Right cardiac atrium (tissue), 5 donors: ENCODE data around the gene DGKI. TPM values are rescaled to one million over a fixed set of nuclear protein-coding genes. Genes with fewer than 3 reads are reported as not detected.

Source experiments
- ATAC-seq, 2 donors: fragments of 200-7000 bp; cut with Tn5 transposase; one replicate each; pipeline versions ENCODE4 v1.8.0 to v1.9.1; 2020; ENCODE audit warnings: moderate library complexity in 2 of 2, mild to moderate bottlenecking in 1 of 2
- DNase-seq, 3 donors: peaks; one replicate each; pipeline ENCODE4 v3.0.0-alpha.2; 2020
- H3K27ac ChIP-seq: one replicate; pipeline ENCODE4 v1.5.1; 2013; ENCODE audit warnings: mild to moderate bottlenecking, low read length, control low read depth, moderate library complexity
- H3K27me3 ChIP-seq: one replicate; pipeline ENCODE4 v1.6.1; 2013; ENCODE audit not compliant: control insufficient read depth, insufficient read depth
- H3K4me1 ChIP-seq: one replicate; pipeline ENCODE4 v1.6.1; 2013; ENCODE audit warnings: low read length; ENCODE audit not compliant: control insufficient read depth, insufficient read depth
- H3K4me3 ChIP-seq: one replicate; pipeline ENCODE4 v1.5.1; 2013; ENCODE audit warnings: low read length, control low read depth
- H3K9me3 ChIP-seq: one replicate; pipeline ENCODE4 v1.6.1; 2013; ENCODE audit warnings: low read length; ENCODE audit not compliant: control insufficient read depth
- WGBS: extraction: QIAGEN DNeasy Blood & Tissue Kit; methylation state at CpG from one replicate; pipeline ENCODE4 v1.1.7; 2013; 5-methylcytosine and 5-hydroxymethylcytosine counted together
- intact Hi-C, 4 donors: fragments of 100-400 bp; cut with DNase I; formaldehyde crosslinking; loops; one replicate each; pipeline versions ENCODE4 v1.11.0 to v1.14.0; 2022 to 2023
- polyA plus RNA-seq: library from polyadenylated mRNA; stranded (reverse); fragments of 200-250 nt; gene quantifications from one replicate; pipeline ENCODE4 v1.2.3, GENCODE V29; 2013
- total RNA-seq, 4 donors: library from RNA; stranded (reverse); fragmentation: NEBNext Ultra II Directional; extraction: Animal tissue kit (Norgen Biotek cat#: 25700); gene quantifications; one replicate each; pipeline ENCODE4 v1.2.1, GENCODE V29; 2021
- donor health status: healthy with polysubstance abuse.
- donor health status: DM: no; HTN: yes; CAD: no.
- donor health status: DM: no; HTN: no; CAD: no.
- donor health status: DM: no; HTN: yes; CAD: no; lungs with severe emphysema.
- donor health status: DM: yes; HTN: yes; CAD: no.

The DGKI gene
- total and polyA plus RNA-seq, 5 donors: 2.1 to 14.9 (median 7.7) TPM

DNA sequence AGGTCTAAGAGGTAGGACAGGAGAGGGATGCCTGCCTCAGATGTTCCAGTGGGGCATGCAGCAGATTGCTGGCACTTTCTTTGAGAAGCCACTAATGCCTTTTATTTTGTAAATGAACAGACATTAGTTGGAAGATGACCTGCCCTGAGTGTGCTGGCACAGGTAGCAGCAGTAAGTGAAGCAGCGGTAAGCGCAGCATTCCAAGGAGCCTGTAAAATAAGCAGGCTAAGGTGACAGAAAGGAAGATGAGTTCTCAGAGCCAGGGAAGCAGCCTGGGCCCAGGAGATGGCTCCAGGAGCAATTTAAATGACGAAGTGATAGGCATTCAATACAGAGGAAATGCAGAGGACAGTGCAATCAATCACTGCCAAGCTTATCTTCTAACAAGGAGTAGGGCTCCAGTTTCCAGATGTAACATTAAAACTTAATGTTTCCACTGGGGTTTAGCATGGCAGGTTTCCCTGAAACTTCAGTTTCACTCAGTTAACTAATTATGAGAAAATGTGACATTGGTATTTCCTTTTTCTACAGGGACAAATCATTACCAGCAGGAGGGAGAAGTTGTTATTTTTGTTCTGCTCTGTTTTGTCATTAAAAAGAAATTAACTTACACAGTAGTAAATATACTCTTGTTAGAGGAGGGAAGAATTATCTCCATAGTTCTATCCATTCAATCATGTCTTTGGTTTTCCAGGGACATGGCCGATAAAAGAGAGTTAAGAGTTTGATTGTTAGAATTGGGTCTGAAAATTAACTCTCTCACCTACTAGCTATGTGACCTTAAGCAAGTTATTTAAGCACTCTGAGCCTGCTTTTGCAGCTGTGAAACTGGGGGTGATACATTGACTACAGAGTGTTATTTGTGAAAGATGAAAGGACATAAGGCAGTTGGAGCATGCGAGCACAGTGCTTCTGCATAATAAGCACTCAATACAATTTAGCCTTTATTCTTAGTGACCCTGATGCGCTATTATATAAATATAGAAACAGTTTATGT is 406.6 kb downstream of the DGKI start:
- Histone ChIP-seq H3K9me3 (no peaks in the 10 kb centered on the region), H3K4me1 (no peaks in the 10 kb centered on the region), H3K4me3 (no peak overlapping the region), H3K27me3 (no peaks in the 10 kb centered on the region), H3K27ac (no peak overlapping the region)
- intact Hi-C loops: no loop called here
- 51% methylated on average over 6 of the region's 6 CpGs for WGBS
- peak in 1 of 2 donors; percentile 60 for ATAC-seq
- peak in 1 of 3 donors; percentile 34 for DNase-seq

DNA sequence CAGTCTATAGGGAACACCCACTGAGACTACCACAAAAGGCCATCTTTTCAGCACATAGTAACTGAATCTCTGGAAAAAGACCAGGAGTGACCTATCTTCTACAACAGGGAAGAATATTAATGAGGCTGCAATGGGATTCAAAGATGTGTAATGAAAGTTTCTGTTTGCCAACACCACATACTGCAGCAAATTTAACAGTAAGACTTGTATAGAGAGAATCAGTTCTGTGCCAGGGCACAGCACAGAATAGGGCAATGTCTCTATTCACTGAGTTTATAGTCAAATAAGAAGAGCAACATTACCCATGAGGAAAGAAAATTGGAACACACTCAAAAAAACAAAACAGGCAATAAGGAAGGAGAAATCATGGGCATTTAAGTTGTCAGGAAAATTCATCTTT is 411.8 kb downstream of the DGKI start:
- H3K4me1 ChIP-seq: no peaks in the 10 kb centered on the region
- no peaks in the 10 kb centered on the region for H3K27me3 ChIP-seq
- H3K4me3 ChIP-seq: no peak overlapping the region
- ATAC-seq (no peak), DNase-seq (no peak)
- no peak overlapping the region for H3K27ac ChIP-seq
- intact Hi-C loops: no loop called here
- no peaks in the 10 kb centered on the region for H3K9me3 ChIP-seq

DNA sequence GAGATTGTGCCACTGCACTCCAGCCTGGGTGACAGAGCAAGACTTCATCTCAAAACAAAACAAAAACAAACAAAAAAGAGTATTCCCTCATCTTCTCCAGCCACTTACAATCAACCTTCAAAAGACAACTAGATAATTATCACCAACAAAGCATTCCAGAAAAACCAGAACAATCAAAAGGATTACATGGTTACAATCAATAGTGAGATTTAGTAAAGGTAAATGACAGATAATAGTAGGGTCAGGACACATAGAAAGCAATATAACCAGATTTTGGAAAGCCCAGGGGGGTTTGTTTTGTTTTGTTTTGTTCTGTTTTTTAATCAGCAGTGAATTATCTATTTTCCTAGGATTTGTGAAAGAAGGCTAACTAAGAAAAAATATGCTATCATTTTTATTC is 412.2 kb downstream of the DGKI start:
- Histone ChIP-seq H3K4me1 (no peaks in the 10 kb centered on the region), H3K4me3 (no peak overlapping the region), H3K9me3 (no peaks in the 10 kb centered on the region), H3K27ac (no peak overlapping the region), H3K27me3 (no peaks in the 10 kb centered on the region)
- intact Hi-C loops: no loop called here
- ATAC-seq (no peak), DNase-seq (no peak)

DNA sequence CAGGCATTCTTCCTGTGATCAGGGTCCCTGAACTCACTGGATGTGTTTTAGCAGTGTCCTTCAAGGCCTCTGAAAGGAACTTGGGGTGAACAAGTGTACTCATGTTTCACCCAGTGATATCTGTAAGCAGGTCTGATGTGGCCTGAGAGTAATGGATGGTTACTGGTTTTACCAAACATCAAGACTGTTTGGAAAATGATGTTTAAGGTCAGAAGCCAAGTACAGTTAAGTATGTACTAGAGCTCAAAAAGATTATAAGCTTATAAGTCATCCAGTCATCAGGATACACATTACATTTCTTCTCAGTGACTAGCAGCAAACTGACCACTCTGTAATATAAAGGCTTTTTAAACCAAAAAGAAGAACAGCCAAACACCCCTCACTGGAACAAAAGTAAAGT is 423.5 kb downstream of the DGKI start:
- Histone ChIP-seq H3K27ac (no peak overlapping the region), H3K27me3 (no peaks in the 10 kb centered on the region), H3K9me3 (no peaks in the 10 kb centered on the region), H3K4me1 (no peaks in the 10 kb centered on the region), H3K4me3 (no peak overlapping the region)
- intact Hi-C loops: no loop called here
- no peak for DNase-seq
- no peak for ATAC-seq

DNA sequence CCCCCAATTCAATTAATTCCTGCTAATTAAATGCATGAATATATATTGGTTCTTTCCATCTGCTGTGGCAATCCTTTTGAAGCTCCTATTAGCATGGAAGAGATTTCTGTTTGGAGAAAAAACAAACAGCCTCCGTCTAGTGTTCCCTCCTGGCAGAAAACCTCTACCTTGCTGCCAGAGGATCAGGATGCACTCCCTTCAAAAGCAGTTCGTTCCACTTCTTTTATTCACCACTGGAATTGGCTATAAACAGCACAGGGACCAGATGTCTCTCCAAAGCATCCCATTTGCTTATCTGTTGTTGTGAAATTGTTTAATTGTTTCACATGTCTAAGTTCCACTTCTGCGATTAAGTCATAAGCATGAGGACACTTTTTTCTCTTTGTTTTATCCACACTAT is 425.4 kb downstream of the DGKI start:
- Histone ChIP-seq H3K9me3 (no peaks in the 10 kb centered on the region), H3K27me3 (no peaks in the 10 kb centered on the region), H3K4me1 (no peaks in the 10 kb centered on the region), H3K27ac (no peak overlapping the region), H3K4me3 (no peak overlapping the region)
- ATAC-seq (peak in 1 of 2 donors; percentile 70), DNase-seq (no peak)
- 30% methylated on average over 3 of the region's 3 CpGs for WGBS
- intact Hi-C loops: no loop called here

DNA sequence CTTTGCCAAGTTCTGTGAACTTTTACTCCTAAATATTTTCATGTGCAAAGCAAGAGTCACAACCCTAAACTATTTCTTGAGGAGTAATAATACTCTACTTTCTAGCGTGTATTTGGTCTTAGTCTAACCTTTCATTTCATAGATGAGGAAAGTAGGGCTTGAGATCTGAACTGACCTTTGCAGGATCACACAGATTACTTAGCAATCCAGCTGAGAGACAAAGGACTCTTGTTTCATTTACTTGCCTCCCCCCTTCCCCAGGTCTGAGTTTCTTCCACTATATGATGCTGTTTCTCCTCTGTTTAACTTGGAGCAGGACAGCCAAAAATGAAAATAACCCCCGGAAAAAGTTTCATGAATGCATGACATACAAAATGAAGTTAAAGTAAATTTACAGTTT is 427.9 kb downstream of the DGKI start:
- H3K27ac ChIP-seq: no peak overlapping the region
- H3K9me3 ChIP-seq: no peaks in the 10 kb centered on the region
- H3K27me3 ChIP-seq: no peaks in the 10 kb centered on the region
- WGBS: 60% methylated on average over 2 of the region's 2 CpGs
- no peak overlapping the region for H3K4me3 ChIP-seq
- H3K4me1 ChIP-seq: no peaks in the 10 kb centered on the region
- no peak for DNase-seq
- no peak for ATAC-seq
- intact Hi-C loops: no loop called here

DNA sequence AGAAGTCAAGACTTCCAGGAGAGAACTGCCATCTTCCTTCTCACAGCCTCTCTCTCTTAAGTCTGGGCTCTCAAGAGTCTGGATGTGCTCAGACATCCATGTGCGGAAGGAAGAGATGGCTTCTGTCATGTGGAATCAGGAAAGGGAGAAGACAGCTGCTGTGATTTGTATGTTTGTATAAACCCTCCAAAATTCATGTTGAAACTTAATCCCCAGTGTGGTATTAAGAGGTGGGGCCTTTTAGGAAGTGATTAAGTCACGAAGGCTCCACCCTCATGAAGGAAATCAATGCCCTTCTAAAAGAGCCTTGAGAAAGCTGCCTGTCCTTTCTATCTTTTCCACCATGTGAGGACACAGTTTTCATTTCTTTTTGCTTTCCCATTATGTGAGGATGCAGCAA is 429.3 kb downstream of the DGKI start:
- no peaks in the 10 kb centered on the region for H3K9me3 ChIP-seq
- no peaks in the 10 kb centered on the region for H3K27me3 ChIP-seq
- ATAC-seq: peak; percentile 68 to 78

DNA sequence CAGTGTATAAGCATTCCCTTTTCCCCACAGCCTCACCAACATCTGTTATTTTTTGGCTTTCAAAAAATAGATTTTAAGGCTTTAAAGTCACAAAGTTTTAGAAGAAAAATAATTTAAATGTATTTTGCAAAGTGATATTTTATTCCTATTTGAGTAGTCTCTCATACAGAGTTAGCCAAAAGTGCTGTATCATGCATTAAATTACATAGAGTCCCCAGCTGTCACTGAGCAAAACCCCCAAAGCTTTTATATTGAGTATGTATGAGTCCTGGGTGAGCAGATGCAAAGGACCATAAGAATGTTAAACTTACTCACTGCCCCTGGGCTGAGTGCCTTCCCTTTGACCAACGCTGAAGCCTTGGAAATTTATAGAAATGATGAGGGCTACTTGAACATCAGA is 432.9 kb downstream of the DGKI start:
- no peak for ATAC-seq
- Histone ChIP-seq H3K4me3 (no peak overlapping the region), H3K4me1 (no peaks in the 10 kb centered on the region), H3K9me3 (no peaks in the 10 kb centered on the region), H3K27me3 (no peaks in the 10 kb centered on the region), H3K27ac (no peak overlapping the region)
- DNase-seq: no peak
- intact Hi-C loops: no loop called here
- WGBS: 39% methylated on average over 1 of the region's 1 CpG

More for the DNA sequence above, 429.3 kb downstream of the DGKI start:
- no peak for DNase-seq
- 55% methylated on average over 2 of the region's 2 CpGs for WGBS
- H3K4me3 ChIP-seq: no peak overlapping the region
- intact Hi-C loops: no loop called here
- no peak overlapping the region for H3K27ac ChIP-seq
- no peaks in the 10 kb centered on the region for H3K4me1 ChIP-seq

DNA sequence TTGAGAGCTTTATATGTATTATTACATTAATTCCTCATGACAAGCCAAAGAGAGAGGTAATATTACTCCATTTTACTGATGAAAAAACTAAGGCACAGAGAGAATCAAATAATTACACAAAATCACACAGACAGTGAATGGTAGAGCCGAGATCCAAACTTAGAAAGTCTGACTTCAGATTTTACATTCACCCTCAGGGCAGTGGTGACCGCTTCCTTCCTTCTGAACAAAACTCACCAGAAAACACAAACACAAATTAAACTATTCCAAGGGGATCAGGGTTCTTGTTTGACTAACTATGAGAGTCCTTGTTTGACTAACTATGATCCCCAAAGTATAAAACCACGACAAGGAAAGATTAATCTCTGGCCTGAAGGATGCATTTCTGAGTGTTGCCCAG is 435.3 kb downstream of the DGKI start:
- DNase-seq: no peak

DNA sequence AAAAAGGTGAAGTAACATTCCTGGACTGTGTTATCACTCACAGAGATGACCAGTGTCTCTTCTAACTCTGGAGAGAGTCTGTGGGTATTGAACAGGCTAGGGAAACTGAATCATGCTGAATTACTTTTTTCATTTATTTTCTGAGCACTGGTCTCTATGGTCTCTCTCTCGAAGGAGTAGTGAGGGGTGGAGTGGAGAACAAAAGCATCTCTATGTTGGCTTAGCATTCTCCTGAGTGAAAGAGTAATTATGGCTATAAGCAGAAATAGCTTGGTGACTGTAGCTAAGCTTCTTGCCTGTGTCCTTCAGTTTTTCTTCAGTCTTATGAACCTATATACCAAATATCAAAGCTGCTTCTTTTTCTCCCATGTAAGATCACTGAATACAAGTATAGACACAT is 438.6 kb downstream of the DGKI start:
- Histone ChIP-seq H3K27me3 (no peaks in the 10 kb centered on the region), H3K4me1 (no peaks in the 10 kb centered on the region), H3K27ac (no peak overlapping the region), H3K9me3 (no peaks in the 10 kb centered on the region), H3K4me3 (no peak overlapping the region)
- ATAC-seq (no peak), DNase-seq (no peak)
- 69% methylated on average over 1 of the region's 1 CpG for whole genome bisulfite sequencing
- intact Hi-C loops: no loop called here

More for the DNA sequence above, 435.3 kb downstream of the DGKI start:
- no peak overlapping the region for H3K27ac ChIP-seq
- ATAC-seq: no peak
- intact Hi-C loops: no loop called here
- WGBS: 85% methylated on average over 3 of the region's 3 CpGs
- H3K27me3 ChIP-seq: no peaks in the 10 kb centered on the region
- no peak overlapping the region for H3K4me3 ChIP-seq
- H3K4me1 ChIP-seq: no peaks in the 10 kb centered on the region
- H3K9me3 ChIP-seq: no peaks in the 10 kb centered on the region

DNA sequence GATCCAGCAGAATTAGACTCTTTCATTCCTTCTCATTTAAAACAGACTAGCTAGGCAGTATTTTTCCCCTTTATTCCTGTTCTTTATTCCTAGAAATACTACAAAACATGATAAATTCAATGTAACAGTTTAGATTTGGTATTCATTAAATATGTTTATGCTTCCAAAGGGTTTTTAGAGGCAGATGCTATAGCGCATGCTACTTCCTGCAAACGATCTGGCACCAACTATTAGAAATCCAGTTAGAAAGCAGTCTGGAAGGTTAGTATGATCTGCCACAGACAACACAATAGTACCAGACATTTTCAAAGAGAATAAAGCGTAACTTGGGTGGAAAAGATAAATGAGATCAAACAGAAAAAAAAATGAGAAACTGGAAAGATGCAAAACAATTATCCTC is 439.7 kb downstream of the DGKI start:
- no peaks in the 10 kb centered on the region for H3K27me3 ChIP-seq
- H3K27ac ChIP-seq: no peak overlapping the region
- no peak overlapping the region for H3K4me3 ChIP-seq
- ATAC-seq (no peak), DNase-seq (no peak)
- 85% methylated on average over 3 of the region's 3 CpGs for WGBS
- H3K9me3 ChIP-seq: no peaks in the 10 kb centered on the region
- H3K4me1 ChIP-seq: no peaks in the 10 kb centered on the region
- intact Hi-C loops: no loop called here
